HG03565 (cell line): ENCODE measurements around the gene CT47B1.
"Not testable (repeated sequence)": the region's sequence is repeated elsewhere in the genome, so short reads cannot be mapped to it uniquely, and the experiment has no call there.

Experiments
- ATAC-seq: cut with Tn5 transposase; IDR thresholded peaks from one replicate; pipeline ENCODE4 v1.9.1; 2021; ENCODE audit warnings: mild to moderate bottlenecking, moderate library complexity; ENCODE audit not compliant: unreplicated experiment

CT47B1 gene

GRCh38 chrX:120875766-120876165, at the start of gene CT47B1:
TSS of gene CT47B1 (minus strand) at chrX:120875866. CDS start at chrX:120875670, 196 bp downstream.
- not testable (repeated sequence) for ATAC-seq

GRCh38 chrX:120874678-120875557, 748 bp downstream of the CT47B1 start:
- ATAC-seq: no peak

- ATAC-seq: no peak
These were observed 18.4 kb downstream of the CT47B1 start for GRCh38 chrX:120857240-120857639.

- no peak for ATAC-seq
These were observed 34.8 kb downstream of the CT47B1 start for GRCh38 chrX:120840827-120841226.

- no peak for ATAC-seq
These were observed 36.2 kb downstream of the CT47B1 start for GRCh38 chrX:120839491-120839890.

GRCh38 chrX:120827213-120827612, 48.5 kb downstream of the CT47B1 start:
- ATAC-seq: not testable (repeated sequence)

- ATAC-seq: no peak
These were observed 50.5 kb downstream of the CT47B1 start for GRCh38 chrX:120825146-120825545.

- no peak for ATAC-seq
These were observed 51.6 kb downstream of the CT47B1 start for GRCh38 chrX:120824021-120824420.

- no peak for ATAC-seq
These were observed 52.1 kb downstream of the CT47B1 start for GRCh38 chrX:120823556-120823955.
